GM19023 (cell line): ENCODE data around the gene RANGRF.

Experiments used
- ATAC-seq: cut with Tn5 transposase; IDR thresholded peaks from one replicate; pipeline ENCODE4 v1.9.1; 2021; ENCODE audit warnings: mild to moderate bottlenecking, moderate library complexity; ENCODE audit not compliant: unreplicated experiment

RANGRF gene

DNA sequence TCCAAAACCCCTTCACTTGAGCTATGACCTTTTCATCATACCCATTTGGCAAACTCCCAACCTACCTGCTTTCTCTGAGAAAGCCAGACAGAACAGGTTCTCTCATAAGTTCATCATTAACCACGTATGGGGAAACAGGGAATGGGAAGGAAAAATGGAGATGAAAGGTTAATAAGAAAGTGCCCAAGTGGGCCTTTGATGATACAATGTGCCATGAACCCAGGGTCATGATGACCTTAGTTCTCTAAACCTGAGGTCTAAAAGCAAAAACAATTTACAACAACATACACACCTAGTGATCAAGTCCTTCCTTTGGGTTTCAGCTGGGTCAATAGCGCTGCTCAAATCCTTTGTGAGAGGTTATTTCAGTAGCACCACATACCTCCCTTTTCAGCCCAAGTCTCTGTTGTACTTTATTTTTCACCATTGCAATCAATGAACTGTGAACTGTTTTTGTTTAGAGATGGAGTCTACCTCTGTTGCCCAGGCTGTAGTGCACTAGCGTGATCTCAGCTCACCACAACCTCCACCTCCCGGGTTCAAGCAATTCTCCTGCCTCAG, 14.5 kb upstream of the RANGRF start:
- ATAC-seq = no peak

DNA sequence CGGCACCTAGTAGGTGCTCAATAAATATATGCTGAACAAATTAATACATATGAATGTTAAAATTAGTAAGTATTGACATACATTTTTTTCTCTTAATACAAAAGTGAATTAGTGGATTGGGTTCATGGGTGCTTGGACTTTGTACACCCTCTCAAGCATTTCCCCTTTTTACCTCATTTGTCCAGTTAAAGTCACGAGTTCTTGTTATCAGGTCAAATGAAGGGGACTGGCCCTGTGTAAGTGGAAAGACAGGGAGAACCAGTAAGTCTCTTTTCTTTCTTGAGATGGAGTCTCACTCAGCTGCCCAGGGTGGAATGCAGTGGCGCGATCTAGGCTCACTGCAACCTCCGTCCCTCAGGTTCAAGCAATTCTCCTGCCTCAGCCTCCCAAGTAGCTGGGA, 13.7 kb upstream of the RANGRF start:
- ATAC-seq = no peak

DNA sequence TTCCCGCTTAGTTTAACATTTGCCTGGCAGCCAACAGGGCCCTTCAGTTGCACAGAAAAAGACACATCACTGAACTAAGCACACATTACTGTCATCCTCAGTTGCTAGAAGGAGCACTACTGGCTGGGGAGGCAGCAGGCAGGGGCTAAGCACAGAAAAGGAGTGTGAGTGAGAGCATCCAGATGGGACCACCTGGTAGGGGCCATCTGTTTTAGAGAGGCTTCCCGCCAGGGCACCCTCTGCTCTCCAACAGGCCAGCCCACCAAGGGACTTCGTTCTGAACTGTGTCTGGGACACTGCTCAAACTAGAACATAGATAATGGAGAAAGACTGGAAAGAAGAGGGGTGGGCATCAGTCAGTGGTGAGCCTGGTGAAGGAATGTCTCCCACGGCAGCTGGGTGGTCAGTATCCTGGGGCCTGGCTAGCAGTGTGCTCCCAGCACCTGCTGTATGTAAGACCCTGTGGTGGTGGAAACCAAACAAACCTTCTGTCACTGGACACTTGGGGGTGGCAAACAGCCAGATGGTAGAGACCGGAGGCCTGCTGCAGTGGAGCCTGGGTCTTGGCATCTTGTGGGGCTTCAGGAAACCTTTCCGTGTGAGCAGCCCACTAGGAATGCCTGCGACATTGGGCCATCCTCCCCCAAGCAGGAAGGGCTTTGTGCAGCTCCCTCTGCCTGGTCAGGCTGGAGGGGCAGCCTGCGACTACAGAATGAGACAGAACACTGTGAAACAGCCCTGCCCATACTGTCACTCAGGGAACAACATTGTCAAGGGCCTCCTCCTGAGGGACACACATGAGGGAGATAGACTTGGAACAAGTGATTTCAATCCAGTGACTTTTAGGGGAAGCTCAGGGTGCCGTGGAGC, 12.8 kb upstream of the RANGRF start:
- ATAC-seq = no peak

DNA sequence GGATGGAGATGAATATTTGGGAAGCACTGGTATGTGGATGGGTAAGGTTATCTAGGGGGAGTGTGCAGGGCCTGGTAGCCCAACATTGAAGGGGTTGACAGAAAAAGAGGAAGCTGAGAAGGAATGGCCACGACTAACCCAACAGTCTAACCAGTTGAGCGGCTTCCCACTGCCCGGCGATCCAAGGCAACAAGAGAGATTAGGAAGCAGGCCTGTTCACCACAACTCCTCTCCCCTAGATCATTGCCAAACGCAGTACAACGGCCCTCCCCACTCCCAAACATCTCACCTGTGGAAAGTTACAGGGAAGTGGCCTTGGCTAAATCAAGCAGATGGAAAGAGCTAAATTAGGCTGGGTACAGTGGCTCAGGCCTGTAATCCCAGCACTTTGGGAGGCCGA, 11.2 kb upstream of the RANGRF start:
- ATAC-seq = no peak

DNA sequence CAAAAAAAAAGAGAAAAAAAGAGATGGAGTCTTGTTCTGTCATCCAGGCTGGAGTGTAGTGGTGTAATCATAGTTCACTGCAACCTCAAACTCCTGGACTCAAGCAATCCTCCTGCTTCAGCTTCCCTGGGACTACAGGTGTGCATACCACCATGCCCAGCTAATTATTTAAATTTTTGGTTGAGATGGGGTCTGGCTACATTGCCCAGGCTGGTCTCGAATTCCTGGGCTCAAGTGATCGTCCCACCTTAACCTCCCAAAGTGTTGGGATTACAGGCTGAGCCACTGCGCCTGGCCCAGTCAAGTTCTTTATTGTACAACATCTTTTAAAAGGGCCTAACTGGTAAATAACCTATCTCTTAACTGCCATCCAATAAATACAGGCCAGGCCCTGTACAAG, 6.1 kb upstream of the RANGRF start:
- ATAC-seq = no peak

DNA sequence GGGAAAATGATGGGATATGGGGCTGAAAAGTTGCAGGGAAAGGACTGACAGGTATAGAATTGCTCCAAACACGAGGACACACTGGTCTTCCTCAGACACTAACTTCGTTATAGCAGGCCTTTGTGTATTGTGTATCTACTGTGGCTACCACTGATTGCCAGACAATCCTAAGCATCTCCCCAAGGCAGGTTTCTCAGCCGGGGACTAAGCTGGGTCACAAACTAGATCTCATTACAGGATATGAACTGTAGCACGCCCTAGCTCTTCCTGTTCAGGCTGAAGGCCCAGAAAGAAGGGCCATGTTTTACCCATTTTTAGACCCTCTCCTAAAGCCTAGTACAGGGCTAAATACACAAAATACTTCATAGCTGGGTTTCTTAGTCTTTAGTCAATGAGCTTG, 5.1 kb upstream of the RANGRF start:
- no peak for ATAC-seq

DNA sequence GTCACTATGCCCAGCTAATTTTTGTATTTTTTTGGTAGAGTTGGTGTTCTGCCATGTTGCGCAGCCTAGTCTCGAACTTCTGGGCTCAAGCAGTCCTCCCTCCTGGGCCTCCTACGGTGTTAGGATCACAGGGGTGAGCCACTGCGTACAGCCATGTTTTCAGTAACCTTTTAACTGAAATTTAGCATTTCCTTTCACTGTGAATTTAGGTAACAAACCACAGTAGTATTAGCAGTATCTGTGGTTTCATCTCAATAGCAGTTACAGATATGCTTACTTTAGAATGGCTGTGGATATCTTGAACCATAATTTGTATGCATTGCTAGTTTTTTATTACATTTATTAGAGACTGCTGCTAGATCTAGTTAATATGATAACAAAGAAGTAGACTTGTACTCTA, 4.3 kb upstream of the RANGRF start:
- no peak for ATAC-seq

DNA sequence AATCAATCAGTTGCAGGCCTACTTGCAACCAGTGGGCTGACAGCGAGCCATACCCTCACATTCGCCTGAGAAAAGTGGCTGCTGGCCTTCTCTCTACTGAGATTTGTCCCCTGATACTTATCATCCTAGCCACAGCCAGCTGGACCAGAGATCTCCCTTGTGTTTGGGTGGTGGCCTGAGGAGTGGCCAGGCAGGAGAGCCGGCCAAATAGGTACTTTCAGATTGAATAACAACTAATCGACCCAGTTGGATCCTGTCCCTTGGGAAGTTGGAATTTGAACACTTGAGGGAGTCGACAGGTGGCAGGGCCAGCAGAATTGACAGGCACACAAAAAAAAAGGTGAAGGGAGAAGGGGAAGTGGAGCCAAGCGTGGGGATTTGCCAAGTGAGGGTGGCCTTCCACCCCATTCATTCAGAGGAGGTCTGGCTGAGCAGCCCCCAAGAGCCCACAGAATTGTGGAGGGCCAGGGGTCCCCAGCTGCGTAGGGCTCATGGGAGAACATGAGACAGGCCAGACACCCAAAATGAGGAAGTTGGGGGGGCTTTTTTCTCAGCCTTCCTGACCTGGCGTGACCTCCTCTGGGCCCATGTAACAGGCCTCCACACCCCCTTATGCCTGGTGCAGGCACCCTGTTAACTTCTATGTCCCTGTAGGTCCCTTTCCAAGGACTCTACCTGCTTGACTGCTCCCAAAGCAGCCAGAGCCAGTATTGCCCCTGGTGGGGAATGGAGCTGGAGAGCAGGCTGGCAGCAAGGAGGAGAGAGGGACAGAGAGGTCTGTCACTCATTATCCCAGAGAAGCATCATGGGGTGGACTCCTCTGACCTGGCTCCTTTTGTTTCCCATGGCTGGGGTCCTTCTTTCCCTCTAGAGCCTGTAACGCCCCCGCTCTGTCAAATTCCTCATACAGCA, 2.9 kb upstream of the RANGRF start:
- no peak for ATAC-seq

DNA sequence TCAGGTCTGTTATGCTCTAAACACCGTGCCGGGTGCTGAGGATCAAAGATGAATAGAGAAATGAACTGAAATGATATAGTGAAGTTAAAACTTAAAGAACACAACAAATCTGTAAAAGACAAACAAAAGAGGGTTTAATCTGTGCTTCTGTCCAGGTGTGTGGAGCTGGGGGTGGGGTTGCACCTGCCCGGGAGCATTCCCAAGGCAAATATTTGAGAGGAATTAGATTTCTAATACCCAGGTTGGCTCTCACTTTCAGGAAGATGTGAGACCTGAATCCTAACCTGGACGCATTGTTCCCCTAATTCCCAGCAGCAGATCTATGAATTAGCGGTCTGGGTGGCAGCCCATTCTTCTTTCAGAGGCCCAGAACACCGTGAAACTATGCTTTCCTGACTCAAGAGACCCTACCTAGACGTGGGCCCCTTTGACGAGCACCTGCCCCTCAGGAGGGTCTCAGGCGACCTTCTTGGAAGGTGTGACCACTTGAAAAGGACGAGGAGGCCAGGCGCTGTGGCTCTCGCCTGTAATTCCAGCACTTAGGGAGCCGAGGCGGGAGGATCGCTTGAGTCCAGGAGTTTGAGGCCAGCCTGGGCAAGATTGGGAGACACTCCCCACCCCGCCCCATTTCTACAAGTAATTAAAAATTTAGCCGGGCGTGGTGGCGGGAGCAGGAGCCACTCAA, 677 bp upstream of the RANGRF start:
- no peak for ATAC-seq

DNA sequence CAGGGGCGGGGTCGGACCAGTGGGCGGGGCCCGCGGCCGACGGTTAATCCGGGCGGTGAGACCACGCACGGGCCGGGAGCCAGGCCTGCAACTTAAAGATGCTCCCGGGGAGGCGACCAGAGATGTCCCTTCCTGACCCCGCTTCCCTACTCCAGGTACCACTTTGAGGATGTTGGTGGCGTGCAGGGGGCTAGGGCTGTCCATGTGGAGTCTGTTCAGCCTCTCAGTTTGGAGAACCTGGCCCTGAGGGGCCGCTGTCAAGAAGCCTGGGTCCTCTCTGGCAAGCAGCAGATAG, 580 bp downstream of the RANGRF start:
- no peak for ATAC-seq

DNA sequence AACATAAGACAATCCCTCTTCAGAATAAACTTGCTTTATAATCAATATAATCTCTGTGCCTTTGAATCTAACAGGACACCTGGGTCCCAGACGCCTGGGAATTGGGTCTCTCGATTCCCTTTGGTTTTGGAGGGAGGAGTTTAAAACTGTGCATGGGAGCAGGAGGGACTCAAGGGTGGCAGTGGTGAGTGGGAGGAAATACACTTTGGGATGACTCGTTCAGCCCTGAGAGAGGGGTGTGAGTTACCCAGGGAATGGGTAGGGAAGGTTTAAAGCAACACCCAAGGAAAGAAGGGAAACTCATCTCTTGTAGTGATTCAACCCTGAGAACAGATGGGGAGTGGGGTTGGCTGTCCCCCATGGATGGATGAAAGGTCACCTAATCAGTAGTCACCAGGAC, 1.6 kb downstream of the RANGRF start:
- ATAC-seq = no peak

DNA sequence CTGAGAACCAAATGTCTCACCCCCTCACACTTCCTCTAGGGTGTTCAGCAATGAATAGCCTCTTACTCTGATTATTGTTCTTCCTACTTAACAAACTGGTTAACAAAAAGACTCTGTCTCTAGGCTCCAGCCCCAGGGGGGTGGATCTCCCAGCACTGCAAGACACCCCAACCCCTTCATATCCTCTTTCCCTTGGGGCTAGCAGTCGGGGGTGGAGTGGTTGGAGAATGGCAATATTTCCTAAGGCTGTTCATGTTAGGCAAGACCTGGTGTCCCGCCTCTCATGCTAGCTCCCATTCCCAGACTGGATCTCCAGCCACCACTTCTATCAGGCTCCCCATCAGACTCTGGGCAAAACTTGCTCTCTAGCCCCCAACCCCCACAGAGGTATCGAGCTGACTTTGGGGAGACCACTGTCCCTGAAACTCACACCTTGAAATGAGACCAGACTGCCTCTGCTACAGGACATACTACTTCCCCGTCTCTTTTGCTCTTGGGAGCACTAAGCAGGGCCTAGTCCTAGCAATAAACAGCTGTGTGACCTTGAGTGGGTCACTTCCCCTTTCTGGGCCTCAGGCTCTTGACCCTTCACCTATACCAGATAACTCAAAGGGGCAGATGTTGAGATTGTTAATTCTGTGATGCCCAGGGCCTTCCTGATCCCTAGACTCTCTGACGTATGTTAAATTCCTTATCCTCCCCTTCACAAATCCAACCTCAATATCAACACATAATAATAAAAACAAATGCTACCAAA, 4.3 kb downstream of the RANGRF start:
- no peak for ATAC-seq

DNA sequence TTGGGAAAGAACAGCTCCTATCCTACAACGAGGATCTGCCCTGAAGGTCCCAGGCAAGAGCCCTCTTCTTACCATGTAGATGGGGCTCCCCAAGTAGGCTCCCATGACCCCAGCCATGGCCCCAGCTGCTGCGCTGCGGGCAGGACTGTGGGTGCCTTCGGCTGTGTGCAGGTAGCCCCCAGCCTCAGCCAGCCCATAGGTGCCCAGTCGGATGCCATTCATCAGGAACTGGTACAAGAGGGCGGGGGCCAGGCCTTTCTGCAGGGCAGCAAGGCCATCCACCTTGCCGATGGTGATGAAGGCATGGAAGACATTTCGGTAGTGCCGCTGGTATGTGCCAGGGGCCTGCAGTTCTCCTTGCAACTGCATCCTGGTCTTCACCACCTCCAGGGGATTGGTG, 5.9 kb downstream of the RANGRF start:
- no peak for ATAC-seq

DNA sequence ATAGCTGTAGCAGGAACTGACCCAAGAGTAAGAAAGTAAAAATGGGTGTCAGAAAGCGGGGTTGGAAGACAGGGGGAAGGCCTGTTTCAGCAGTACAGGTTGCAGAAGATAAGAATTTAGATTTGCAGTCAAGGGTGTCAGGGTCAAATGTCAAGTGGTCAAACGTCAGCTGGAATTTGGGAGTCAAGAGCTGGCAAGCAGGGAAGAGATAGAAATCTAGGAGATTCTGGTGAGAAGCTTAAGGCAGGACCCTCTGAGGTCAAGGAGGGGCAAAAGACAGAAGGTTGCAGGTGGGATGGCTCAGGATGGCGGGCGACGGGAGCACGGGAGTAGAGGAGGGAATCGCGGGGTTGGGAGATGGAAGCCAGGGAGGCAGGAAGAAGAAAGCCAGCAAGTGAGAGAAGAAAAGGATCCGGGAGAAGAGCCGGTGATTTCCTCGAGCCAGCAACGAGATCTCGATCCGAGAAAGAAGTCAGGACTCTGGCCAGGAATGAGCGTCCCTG, 6.4 kb downstream of the RANGRF start:
- no peak for ATAC-seq

DNA sequence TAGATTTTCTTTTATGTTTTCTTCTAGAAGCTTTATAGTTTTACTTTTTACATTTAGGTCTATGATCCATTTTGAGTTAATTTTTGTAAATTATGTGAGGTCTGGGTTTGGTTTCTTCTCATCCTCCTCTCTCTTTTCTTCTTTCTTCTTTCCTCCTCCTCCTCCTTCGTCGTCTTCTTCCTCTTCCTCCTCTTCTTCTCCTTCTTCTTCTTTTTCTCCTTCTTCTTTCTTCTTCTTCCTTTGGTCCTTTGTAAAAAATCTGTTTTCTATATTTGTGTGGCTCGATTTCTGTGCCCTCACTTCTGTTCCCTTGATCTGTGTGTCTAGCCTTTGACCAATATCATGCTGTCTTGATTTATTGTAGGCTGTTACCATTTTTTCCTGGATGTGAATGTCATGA, 11.8 kb downstream of the RANGRF start:
- no peak for ATAC-seq

DNA sequence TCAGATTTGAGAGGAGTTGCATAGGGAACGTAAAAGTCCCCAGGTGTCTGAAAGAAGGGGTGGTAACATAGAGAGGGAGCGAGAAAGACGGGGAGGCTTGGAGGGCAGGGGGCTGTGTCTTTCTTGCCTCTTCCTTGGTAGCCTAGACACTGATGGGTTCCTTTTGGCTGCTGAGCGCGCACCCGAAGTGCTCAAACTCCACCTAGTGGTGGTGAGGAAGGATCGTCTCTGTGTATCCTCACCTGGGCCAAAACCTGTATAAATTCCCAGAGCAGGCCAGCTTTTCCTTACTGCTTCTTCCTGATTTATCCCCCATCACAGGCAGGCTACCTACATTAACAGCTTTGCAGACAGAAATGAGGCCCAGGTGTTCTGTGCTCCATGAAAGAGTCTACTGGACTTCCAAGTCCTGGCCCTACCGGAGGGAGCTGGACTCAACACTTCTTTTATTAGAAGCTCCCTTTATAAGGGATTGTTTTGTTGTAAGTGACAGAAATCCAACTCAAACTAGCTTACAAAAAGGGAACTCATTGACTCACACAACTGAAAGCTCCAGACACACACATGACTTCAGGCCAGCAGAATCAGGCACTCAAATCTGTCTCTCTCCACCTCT, 12.3 kb downstream of the RANGRF start:
- no peak for ATAC-seq

DNA sequence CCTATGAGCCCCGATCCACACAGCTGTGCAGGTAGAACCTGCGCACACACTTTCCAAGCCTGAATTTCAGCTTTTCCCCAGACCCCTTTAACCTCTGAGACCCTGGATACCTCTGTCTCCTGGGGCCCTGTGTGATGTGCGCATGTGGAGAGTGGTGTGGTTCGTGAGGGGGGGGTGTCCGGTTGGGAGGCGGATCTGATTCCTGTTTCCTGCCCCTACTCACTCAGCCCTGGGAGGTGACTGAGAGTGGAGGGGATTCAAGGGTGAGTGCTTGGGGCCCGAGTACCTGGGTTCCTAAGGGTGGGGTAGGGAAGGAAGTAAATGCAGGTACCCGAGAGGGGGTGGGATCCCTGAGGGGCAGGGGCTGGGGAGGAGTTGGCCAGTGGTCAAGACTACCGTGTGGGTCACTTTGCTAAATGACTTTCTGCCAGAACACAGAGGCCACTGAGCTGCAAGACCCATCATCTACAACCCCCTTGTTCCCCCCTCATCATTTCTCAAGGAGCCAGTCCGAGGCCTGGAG, 22.2 kb downstream of the RANGRF start:
- ATAC-seq = no peak

DNA sequence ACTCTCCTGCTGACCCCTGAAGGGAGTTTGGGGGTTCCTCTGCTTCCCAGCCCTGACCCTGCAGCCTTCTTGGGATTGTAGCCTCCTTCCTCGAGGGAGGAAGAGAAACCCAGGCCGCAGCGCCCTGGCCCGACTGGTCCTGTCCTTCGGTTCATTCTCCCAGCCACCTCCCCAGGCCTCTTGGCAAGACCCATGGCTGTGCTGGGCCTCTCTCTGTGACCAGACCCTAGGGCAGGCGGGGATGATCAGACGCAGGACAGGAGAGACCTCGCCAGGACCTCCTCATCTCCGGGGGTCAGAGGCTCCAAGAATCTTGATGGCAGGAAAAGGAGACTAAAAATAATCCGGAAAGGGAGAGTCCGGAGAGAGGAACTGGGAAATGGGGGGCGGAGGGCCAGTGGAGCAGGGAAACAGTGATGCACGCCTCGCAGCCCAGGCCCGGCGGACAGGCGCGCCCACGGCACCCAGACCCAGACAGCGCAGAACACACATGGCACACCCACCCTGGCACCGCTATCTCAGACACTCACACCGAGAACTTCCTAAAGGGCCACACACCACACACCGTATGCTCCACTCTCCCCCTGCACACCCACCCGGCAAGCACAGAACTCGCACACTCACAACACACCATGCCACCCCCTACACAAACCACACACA, 22.8 kb downstream of the RANGRF start:
- no peak for ATAC-seq

DNA sequence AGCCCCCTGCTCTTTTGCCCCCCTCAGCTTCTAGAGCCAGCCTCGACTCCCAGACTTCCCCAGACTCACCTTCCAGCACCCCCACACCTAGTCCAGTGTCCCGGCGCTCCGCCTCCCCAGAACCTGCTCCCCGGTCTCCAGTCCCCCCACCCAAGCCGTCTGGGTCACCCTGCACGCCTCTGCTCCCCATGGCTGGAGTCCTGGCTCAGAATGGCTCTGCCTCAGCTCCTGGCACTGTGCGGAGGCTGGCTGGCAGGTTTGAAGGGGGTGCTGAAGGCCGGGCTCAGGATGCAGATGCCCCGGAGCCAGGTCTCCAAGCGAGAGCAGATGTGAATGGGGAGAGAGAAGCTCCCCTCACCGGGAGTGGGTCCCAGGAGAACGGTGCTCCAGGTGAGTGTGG, 23.8 kb downstream of the RANGRF start:
- no peak for ATAC-seq
